OCI-LY7 (cell line): Measurements from ENCODE around the gene COLQ. TPM values are rescaled to one million over a fixed set of nuclear protein-coding genes. Genes with fewer than 3 reads are reported as not detected.
"Not testable (repeated sequence)": the region's sequence is repeated elsewhere in the genome, so short reads cannot be mapped to it uniquely, and the experiment has no call there.

ENCODE experiments used
- BruUV-seq: library from RNA; stranded (reverse); fragments of 400-500 nt; replicated peaks from 2 replicates; lab custom pipeline; 2021; lab: Mats Ljungman, UMichigan
- CTCF ChIA-PET: fragments of 300-600 bp; sonication (Branson Sonifier 250); formaldehyde crosslinking; loops from one replicate; lab custom pipeline; 2022; ENCODE audit warnings: antibody characterized with exemption; ENCODE audit not compliant: unreplicated experiment; lab: Charles Lee
- POLR2A ChIA-PET: fragments of 300-600 bp; sonication (Branson Sonifier 250); formaldehyde crosslinking; loops from one replicate; lab custom pipeline; 2022; ENCODE audit warnings: antibody characterized with exemption; lab: Charles Lee
- DNase-seq: peaks from one replicate; pipeline ENCODE4 v3.0.0-alpha.2; 2015; ENCODE audit warnings: low spot score
- H2AFZ ChIP-seq: fragments of 200-600 bp; sonication (generic), shearing (Covaris generic); 2 replicates; pipeline ENCODE4 v1.6.1; 2014; ENCODE audit warnings: mild to moderate bottlenecking, antibody characterized with exemption, low read length, moderate library complexity
- H3K27ac ChIP-seq: fragments of 200-600 bp; sonication (generic); 2 replicates; pipeline ENCODE4 v1.5.1; 2014; ENCODE audit warnings: mixed run types, low read depth, mild to moderate bottlenecking, moderate library complexity, low read length, inconsistent platforms; ENCODE audit not compliant: poor library complexity, severe bottlenecking
- H3K36me3 ChIP-seq: fragments of 200-600 bp; sonication (generic); 2 replicates; pipeline ENCODE4 v1.6.1; 2014; ENCODE audit warnings: mild to moderate bottlenecking, antibody characterized with exemption, low read length, moderate library complexity, mixed read lengths; ENCODE audit not compliant: insufficient read depth
- H3K4me1 ChIP-seq: fragments of 200-600 bp; sonication (generic); 2 replicates; pipeline ENCODE4 v1.5.1; 2014; ENCODE audit warnings: mild to moderate bottlenecking, low read length; ENCODE audit not compliant: insufficient read depth, poor library complexity, severe bottlenecking
- H3K4me2 ChIP-seq: fragments of 200-600 bp; sonication (generic); 2 replicates; pipeline ENCODE4 v1.6.1; 2014; ENCODE audit warnings: mild to moderate bottlenecking, low read length
- H3K4me3 ChIP-seq: fragments of 200-600 bp; sonication (generic); 2 replicates; pipeline ENCODE4 v1.5.1; 2014; ENCODE audit warnings: mild to moderate bottlenecking, low read depth, low read length; ENCODE audit not compliant: poor library complexity, severe bottlenecking
- H3K79me2 ChIP-seq: fragments of 200-600 bp; sonication (generic); 2 replicates; pipeline ENCODE4 v1.6.1; 2016; ENCODE audit warnings: low read depth, mild to moderate bottlenecking, low read length, moderate library complexity, mixed read lengths; ENCODE audit not compliant: insufficient read depth
- H3K9me2 ChIP-seq: fragments of 200-600 bp; sonication (generic); 2 replicates; pipeline ENCODE4 v1.6.1; 2016; ENCODE audit warnings: mild to moderate bottlenecking, low read length, mixed read lengths; ENCODE audit not compliant: insufficient read depth
- H3K9me3 ChIP-seq: fragments of 200-600 bp; sonication (generic); 2 replicates; pipeline ENCODE4 v1.6.1; 2014; ENCODE audit warnings: mild to moderate bottlenecking, mixed run types, low read length, mixed read lengths
- H4K20me1 ChIP-seq: fragments of 200-600 bp; sonication (generic); 2 replicates; pipeline ENCODE4 v1.6.1; 2014; ENCODE audit warnings: mild to moderate bottlenecking, antibody characterized with exemption, low read length, moderate library complexity, mixed read lengths; ENCODE audit not compliant: insufficient read depth
- CTCF ChIP-seq: fragments of 200-600 bp; sonication (generic); conservative IDR thresholded peaks from 2 replicates; pipeline ENCODE4 v1.5.1; 2014; ENCODE audit warnings: mild to moderate bottlenecking, antibody characterized with exemption, low read length, moderate library complexity, mixed read lengths
- EZH2phosphoT487 ChIP-seq: fragments of 200-600 bp; sonication (generic); IDR thresholded peaks from 2 replicates; pipeline ENCODE4 v1.6.1; 2018; ENCODE audit warnings: low read depth, borderline replicate concordance, mild to moderate bottlenecking, mixed run types, antibody characterized with exemption, low read length, moderate library complexity, mixed read lengths
- intact Hi-C: fragments of 100-400 bp; cut with micrococcal nuclease; formaldehyde crosslinking; loops from one replicate; pipeline ENCODE4 v1.10.0; 2022; ENCODE audit not compliant: unreplicated experiment
- total RNA-seq, 2 experiments: library from RNA; depleted of rRNA in 1 of 2; stranded (reverse); fragments of >200 nt in 1 of 2; shearing (Covaris generic) in 1 of 2; gene quantifications; 2 replicates each; pipeline ENCODE4 v1.2.3, GENCODE V29; 2014 to 2022

COLQ gene
- total RNA-seq, 2 experiments from 2014 or later = 0.42 to 1.4 TPM

- BruUV-seq = no TSS peak
- no peak for TF ChIP-seq CTCF
- no peak for TF ChIP-seq EZH2phosphoT487
- no peak overlapping the region for H3K4me2 ChIP-seq
- no peak for DNase-seq
- no peak overlapping the region for H3K4me3 ChIP-seq
- no peak overlapping the region for H3K27ac ChIP-seq
- ChIA-PET POLR2A (interaction anchor here (0.7 kb wide), 1 partner anchor 670 kb away, joined by 3 read pairs; no protein-coding TSS in a partner anchor), CTCF (no interaction called here)
- H3K9me2 ChIP-seq = no peaks in the 10 kb centered on the region
- no peak overlapping the region for H2AFZ ChIP-seq
- no peaks in the 10 kb centered on the region for H3K4me1 ChIP-seq
- H3K9me3 ChIP-seq = no peaks in the 10 kb centered on the region
- H3K79me2 ChIP-seq = no peaks in the 10 kb centered on the region
- no peaks in the 10 kb centered on the region for H3K36me3 ChIP-seq
- intact Hi-C loops = no loop called here
- no peaks in the 10 kb centered on the region for H4K20me1 ChIP-seq
Observed at GRCh38 chr3:15538345-15538744, 16.8 kb upstream of the COLQ start.

- H4K20me1 ChIP-seq = no peaks in the 10 kb centered on the region
- ChIA-PET POLR2A (no interaction called here), CTCF (no interaction called here)
- H3K9me2 ChIP-seq = no peaks in the 10 kb centered on the region
- intact Hi-C loops = no loop called here
- H3K9me3 ChIP-seq = no peaks in the 10 kb centered on the region
- DNase-seq = no peak
- H3K36me3 ChIP-seq = no peaks in the 10 kb centered on the region
- no peaks in the 10 kb centered on the region for H3K79me2 ChIP-seq
- no peak overlapping the region for H3K27ac ChIP-seq
- H3K4me1 ChIP-seq = no peaks in the 10 kb centered on the region
- no peak overlapping the region for H2AFZ ChIP-seq
- BruUV-seq = no TSS peak
- TF ChIP-seq EZH2phosphoT487 (no peak), CTCF (no peak)
- H3K4me3 ChIP-seq = no peak overlapping the region
- no peak overlapping the region for H3K4me2 ChIP-seq
Observed at GRCh38 chr3:15536856-15537255, 15.3 kb upstream of the COLQ start.

GRCh38 chr3:15535732-15536131 lies 14.2 kb upstream of the COLQ start:
- Histone ChIP-seq H3K27ac (no peak overlapping the region), H3K4me3 (no peak overlapping the region), H3K9me2 (no peaks in the 10 kb centered on the region), H3K4me1 (no peaks in the 10 kb centered on the region), H3K79me2 (no peaks in the 10 kb centered on the region), H4K20me1 (no peaks in the 10 kb centered on the region), H3K36me3 (no peaks in the 10 kb centered on the region), H3K4me2 (no peak overlapping the region), H2AFZ (no peak overlapping the region), H3K9me3 (no peaks in the 10 kb centered on the region)
- TF ChIP-seq CTCF (no peak), EZH2phosphoT487 (no peak)
- POLR2A ChIA-PET = interaction anchor here (0.6 kb wide), 1 partner anchor 13 kb away, joined by 3 read pairs; no protein-coding TSS in a partner anchor
- intact Hi-C loops = no loop called here
- BruUV-seq = no TSS peak
- CTCF ChIA-PET = interaction anchor here (0.5 kb wide), 1 partner anchor 67 kb away, joined by 3 read pairs; no protein-coding TSS in a partner anchor
- DNase-seq = no peak

- CTCF ChIA-PET, H4K20me1 ChIP-seq, H3K4me3 ChIP-seq, H3K9me3 ChIP-seq, H3K9me2 ChIP-seq, H3K27ac ChIP-seq, H3K79me2 ChIP-seq, H3K36me3 ChIP-seq, DNase-seq, BruUV-seq, H3K4me1 ChIP-seq, H3K4me2 ChIP-seq, intact Hi-C loops, H2AFZ ChIP-seq: not testable (repeated sequence)
- POLR2A ChIA-PET = interaction anchor here (0.7 to 1.2 kb wide), 3 partner anchors 11 to 644 kb away, joined by 3 to 4 read pairs (median 3); no protein-coding TSS in a partner anchor
Observed at GRCh38 chr3:15532614-15533013, 11.1 kb upstream of the COLQ start.
